Erythroblast (primary cell): ENCODE measurements around the gene MINDY4.

Experiments used
- GATA1 ChIP-seq: IDR thresholded peaks from 2 replicates; pipeline ENCODE4 v1.6.1; 2011; ENCODE audit warnings: low read depth, mild to moderate bottlenecking, control low read depth, low read length, moderate library complexity
- POLR2A ChIP-seq: IDR thresholded peaks from 2 replicates; pipeline ENCODE4 v1.6.1; 2011; ENCODE audit warnings: mild to moderate bottlenecking, low read length

DNA sequence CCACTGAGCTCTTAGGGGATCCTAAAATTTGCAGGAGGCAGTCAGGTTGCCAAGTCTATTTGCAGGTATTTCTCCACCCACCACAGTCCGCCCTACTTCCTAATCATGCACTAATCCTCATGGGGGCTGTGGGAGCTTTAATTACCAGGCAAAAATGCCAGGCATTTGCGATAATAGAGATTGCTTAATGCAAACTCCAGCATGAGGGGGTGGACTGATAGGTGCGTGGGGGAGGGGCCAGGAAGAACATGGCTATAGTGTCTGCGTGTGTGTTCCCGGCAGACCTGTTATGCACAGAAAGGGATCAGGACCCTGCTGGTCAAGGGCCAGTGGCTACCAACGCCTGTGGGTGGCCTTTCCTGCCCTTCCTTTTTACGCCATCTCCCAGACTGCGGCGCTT, 124.8 kb downstream of the MINDY4 start:
- TF ChIP-seq POLR2A: no peak
- no peak for TF ChIP-seq GATA1
